GM06990 (cell line): ENCODE measurements around the gene ALDH4A1.

Experiments
- DNase-seq: peaks from one replicate; pipeline ENCODE4 v3.0.0-alpha.2; 2011; ENCODE audit not compliant: insufficient read length; ENCODE audit errors: extremely low read depth
- H3K27me3 ChIP-seq: replicated peaks from 2 replicates; pipeline ENCODE4 v1.6.0; 2011; ENCODE audit warnings: low read length; ENCODE audit not compliant: control insufficient read depth, insufficient read depth
- H3K36me3 ChIP-seq: 2 replicates; pipeline ENCODE4 v1.5.1; 2011; ENCODE audit warnings: low read length; ENCODE audit not compliant: control insufficient read depth, insufficient read depth
- H3K4me3 ChIP-seq: replicated peaks from 2 replicates; pipeline ENCODE4 v1.5.1; 2011; ENCODE audit warnings: low read depth, mild to moderate bottlenecking, control low read depth, low read length
- TF ChIP-seq, protein P1 (sequence below): IDR thresholded peaks from 2 replicates; pipeline ENCODE4 v1.5.1; 2011; ENCODE audit warnings: low read length, control low read depth, mild to moderate bottlenecking, inconsistent platforms; ENCODE audit not compliant: insufficient read depth, poor library complexity, severe bottlenecking

The ALDH4A1 gene

DNA sequence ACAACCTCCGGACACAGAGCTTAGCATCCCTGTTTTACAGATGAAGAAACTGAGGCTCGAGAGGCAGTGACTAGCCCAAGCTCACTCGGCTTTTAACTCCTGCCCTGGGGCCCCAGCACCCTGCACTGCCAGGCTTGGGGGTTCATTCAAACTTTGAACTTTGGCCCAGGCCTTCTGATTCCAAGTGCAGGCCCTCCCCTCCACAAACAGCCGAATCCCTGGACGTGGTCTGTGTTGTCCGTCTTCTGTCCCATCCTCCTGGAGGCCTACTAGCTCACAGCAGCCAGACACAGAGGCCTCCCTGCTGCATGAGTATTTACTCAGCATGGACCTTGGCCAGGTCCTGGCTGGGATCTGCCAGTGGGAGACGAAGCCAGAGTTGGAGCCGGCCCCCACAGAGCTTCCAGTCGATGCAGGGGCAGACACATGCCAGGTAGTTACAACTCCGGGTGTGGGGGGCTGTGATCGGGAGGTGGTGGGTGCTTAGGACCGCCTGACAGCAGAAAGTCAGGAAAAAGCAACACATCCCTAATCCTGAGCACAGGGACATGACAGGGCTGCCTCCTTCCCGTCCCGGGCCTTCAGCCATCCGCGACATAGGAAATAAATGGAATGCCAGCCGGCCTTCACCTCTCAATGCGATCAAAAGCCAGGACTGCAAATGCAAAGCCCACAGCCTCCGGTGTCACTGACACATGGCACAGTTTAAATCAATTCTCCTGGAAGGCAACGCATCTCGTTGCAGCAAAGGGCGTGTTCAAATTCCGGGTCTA is 46.7 kb upstream of the ALDH4A1 start:
- H3K4me3 ChIP-seq: no peak overlapping the region; the same call in 1 of the 2 replicates

DNA sequence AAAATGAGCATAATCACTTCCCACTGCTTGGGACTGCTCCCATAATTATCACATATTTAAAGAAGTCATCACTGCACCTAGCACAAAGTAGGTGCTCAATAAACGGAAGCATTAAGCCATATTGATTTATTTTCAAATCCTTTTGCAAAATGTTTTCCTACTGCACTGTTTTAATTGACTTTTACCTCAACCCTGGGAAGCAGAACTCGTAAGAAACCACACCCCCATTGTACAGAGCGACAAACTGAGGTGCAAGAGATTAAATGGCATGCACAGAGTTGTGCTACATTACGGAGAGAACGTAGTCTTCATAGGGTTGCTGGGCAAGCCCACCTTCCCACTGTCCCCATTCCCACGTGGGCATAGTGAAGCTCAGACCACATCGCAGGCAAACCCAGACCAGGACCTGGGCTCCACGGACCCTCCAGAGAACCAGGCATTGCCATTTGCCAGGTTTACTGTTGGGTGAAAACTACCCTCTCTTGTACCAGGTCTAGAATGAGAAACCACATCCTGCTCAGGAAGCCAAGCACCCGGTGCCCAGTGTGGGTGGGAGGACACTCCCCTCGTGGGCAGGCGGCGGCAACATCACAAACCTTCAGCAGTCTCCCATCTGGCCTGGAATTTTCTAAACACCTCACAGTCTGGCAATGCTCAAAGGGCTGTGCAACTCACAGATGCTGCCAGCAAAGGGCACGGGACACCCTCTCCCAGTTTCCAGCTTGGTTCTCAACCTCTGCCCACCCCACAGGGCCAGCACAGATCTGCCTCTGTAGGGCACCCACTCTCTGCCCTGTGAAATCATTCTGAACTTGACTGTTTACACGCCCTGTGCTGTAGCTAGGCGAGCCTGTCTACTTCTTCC is 45.9 kb upstream of the ALDH4A1 start:
- Histone ChIP-seq H3K27me3 (no peaks in the 10 kb centered on the region), H3K36me3 (no peaks in the 10 kb centered on the region), H3K4me3 (no peak overlapping the region)
- DNase-seq: no peak
- TF ChIP-seq, protein P1, sequence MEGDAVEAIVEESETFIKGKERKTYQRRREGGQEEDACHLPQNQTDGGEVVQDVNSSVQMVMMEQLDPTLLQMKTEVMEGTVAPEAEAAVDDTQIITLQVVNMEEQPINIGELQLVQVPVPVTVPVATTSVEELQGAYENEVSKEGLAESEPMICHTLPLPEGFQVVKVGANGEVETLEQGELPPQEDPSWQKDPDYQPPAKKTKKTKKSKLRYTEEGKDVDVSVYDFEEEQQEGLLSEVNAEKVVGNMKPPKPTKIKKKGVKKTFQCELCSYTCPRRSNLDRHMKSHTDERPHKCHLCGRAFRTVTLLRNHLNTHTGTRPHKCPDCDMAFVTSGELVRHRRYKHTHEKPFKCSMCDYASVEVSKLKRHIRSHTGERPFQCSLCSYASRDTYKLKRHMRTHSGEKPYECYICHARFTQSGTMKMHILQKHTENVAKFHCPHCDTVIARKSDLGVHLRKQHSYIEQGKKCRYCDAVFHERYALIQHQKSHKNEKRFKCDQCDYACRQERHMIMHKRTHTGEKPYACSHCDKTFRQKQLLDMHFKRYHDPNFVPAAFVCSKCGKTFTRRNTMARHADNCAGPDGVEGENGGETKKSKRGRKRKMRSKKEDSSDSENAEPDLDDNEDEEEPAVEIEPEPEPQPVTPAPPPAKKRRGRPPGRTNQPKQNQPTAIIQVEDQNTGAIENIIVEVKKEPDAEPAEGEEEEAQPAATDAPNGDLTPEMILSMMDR: no peak

More for the DNA sequence above, 46.7 kb upstream of the ALDH4A1 start:
- no peaks in the 10 kb centered on the region for H3K27me3 ChIP-seq
- no peaks in the 10 kb centered on the region for H3K36me3 ChIP-seq
- TF ChIP-seq, protein P1: no peak
- no peak for DNase-seq

- TF ChIP-seq, protein P1: no peak
- Histone ChIP-seq H3K36me3 (no peaks in the 10 kb centered on the region), H3K4me3 (no peak overlapping the region), H3K27me3 (no peaks in the 10 kb centered on the region)
- no peak for DNase-seq
Observed at GRCh38 chr1:18947570-18947969, 45.2 kb upstream of the ALDH4A1 start.

GRCh38 chr1:18946550-18947381 is 44.4 kb upstream of the ALDH4A1 start:
- TF ChIP-seq, protein P1: no peak
- Histone ChIP-seq H3K4me3 (no peak overlapping the region), H3K27me3 (no peaks in the 10 kb centered on the region), H3K36me3 (no peaks in the 10 kb centered on the region)
- no peak for DNase-seq

DNA sequence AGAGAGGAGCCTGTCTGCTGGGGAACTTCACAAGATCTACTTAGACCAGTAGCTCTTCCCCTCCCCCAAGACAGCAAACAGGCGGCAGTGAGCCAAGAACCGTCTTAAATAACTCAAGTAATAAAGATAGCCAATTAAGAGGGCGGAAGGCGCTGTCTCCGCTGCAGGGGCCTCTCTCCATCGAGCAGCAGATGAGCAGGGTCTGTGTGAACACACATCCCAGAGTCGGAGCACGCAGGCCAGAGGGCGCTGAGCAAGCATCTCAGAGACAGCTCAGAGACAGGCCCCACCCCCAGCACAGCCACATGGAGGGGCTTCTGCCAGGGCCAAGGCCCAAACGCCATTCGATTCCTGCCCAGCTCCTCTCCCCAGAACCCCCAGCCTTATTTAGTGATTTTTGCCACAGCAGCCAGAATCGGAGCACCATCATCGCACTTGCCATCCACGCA is 43.1 kb upstream of the ALDH4A1 start:
- Histone ChIP-seq H3K36me3 (no peaks in the 10 kb centered on the region), H3K4me3 (no peak overlapping the region), H3K27me3 (no peaks in the 10 kb centered on the region)
- TF ChIP-seq, protein P1: no peak
- DNase-seq: no peak
